ES-I3 (cell line): Measurements from ENCODE around the gene ANKIB1.
A peak's percentile ranks its signal among the peaks of the same experiment; 100 is the strongest.

ENCODE experiments used
- H3K36me3 ChIP-seq: 2 replicates; pipeline ENCODE4 v1.6.1; 2013; ENCODE audit warnings: mild to moderate bottlenecking, low read length, control low read depth, moderate library complexity; ENCODE audit not compliant: insufficient read depth
- H3K4me1 ChIP-seq: 2 replicates; pipeline ENCODE4 v1.6.1; 2013; ENCODE audit warnings: mild to moderate bottlenecking, control low read depth, low read length; ENCODE audit not compliant: insufficient read depth
- H3K9ac ChIP-seq: 2 replicates; pipeline ENCODE4 v1.6.1; 2013; ENCODE audit warnings: low read depth, mild to moderate bottlenecking, low read length, moderate library complexity
- H3K9me3 ChIP-seq: 2 replicates; pipeline ENCODE4 v1.6.1; 2013; ENCODE audit warnings: mild to moderate bottlenecking, low read length, moderate library complexity; ENCODE audit not compliant: control insufficient read depth, insufficient read depth

Gene ANKIB1

DNA sequence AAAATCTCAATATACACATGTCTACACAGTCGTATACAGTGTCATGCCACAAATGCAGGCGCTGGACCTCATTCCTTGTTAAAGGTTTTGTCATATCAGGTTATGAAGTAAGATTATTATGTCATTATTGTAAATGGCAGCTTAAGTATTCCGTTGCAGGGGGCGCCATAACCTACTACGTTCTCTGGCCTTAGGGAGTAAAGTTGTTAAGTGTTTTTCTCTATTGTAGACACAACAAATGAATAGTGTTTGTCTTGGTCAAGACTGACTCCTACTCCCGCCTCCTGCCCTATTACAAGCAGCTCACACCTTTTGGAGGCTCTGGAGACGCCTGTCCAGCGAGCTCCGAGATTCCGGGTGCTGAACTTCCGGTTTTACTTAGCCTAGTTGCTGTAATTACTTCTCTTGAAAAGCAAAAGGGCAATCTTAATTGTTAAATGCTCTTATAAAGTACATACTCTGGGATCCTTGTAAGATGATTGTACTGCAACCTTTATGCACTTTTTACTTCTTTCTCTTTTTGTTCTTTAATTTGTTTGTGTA, 202.5 kb downstream of the ANKIB1 start:
- H3K9me3 ChIP-seq, result no peaks in the 10 kb centered on the region
- H3K36me3 ChIP-seq, result peaks cover 22% of the 10 kb centered on the region
- peak overlapping the region; percentile 90 for H3K9ac ChIP-seq
- no peaks in the 10 kb centered on the region for H3K4me1 ChIP-seq
